Osteocyte (in vitro differentiated cells): ENCODE measurements around the gene FGD4. TPM values are rescaled to one million over a fixed set of nuclear protein-coding genes. Genes with fewer than 3 reads are reported as not detected.

Source experiments
- DNase-seq: peaks from one replicate; pipeline ENCODE4 v3.0.0; 2021; ENCODE audit warnings: mixed read lengths; ENCODE audit not compliant: unreplicated experiment; ENCODE audit errors: extremely low spot score
- H3K27ac Mint-ChIP-seq: one replicate; pipeline ENCODE4 v1.8.0; 2021; ENCODE audit warnings: mild to moderate bottlenecking, mixed read lengths; ENCODE audit not compliant: unreplicated experiment
- H3K27me3 Mint-ChIP-seq: one replicate; pipeline ENCODE4 v1.8.0; 2021; ENCODE audit warnings: mixed read lengths; ENCODE audit not compliant: unreplicated experiment
- H3K36me3 Mint-ChIP-seq: one replicate; pipeline ENCODE4 v1.8.0; 2021; ENCODE audit warnings: mixed read lengths; ENCODE audit not compliant: unreplicated experiment
- H3K4me1 Mint-ChIP-seq: one replicate; pipeline ENCODE4 v1.8.0; 2021; ENCODE audit warnings: mixed read lengths; ENCODE audit not compliant: unreplicated experiment
- H3K4me3 Mint-ChIP-seq: one replicate; pipeline ENCODE4 v1.8.0; 2021; ENCODE audit warnings: mild to moderate bottlenecking, moderate library complexity, mixed read lengths; ENCODE audit not compliant: unreplicated experiment
- H3K9me3 Mint-ChIP-seq: one replicate; pipeline ENCODE4 v1.8.0; 2021; ENCODE audit warnings: mixed read lengths; ENCODE audit not compliant: unreplicated experiment
- CTCF ChIP-seq: fragments of 200-600 bp; sonication (generic); IDR thresholded peaks from 2 replicates; pipeline ENCODE4 v1.5.0; 2021; ENCODE audit warnings: antibody characterized with exemption, mild to moderate bottlenecking, moderate library complexity
- total RNA-seq: library from RNA; stranded (reverse); gene quantifications from 2 replicates; pipeline ENCODE4 v1.2.1, GENCODE V29; 2021

FGD4 gene
- total RNA-seq, 1 donor from 2014 or later: 8.0 TPM

- no peak for TF ChIP-seq CTCF
- Mint-ChIP-seq H3K9me3 (no peaks in the 10 kb centered on the region), H3K36me3 (no peaks in the 10 kb centered on the region), H3K27ac (no peak overlapping the region), H3K27me3 (no peaks in the 10 kb centered on the region), H3K4me3 (no peak overlapping the region), H3K4me1 (peaks cover 3% of the 10 kb centered on the region)
- no peak for DNase-seq
Observed at GRCh38 chr12:32445356-32445755, 46.0 kb downstream of the FGD4 start.

GRCh38 chr12:32446316-32447119, 47.2 kb downstream of the FGD4 start:
- Mint-ChIP-seq H3K4me3 (no peak overlapping the region), H3K4me1 (peaks cover 3% of the 10 kb centered on the region), H3K27ac (no peak overlapping the region), H3K9me3 (no peaks in the 10 kb centered on the region), H3K36me3 (no peaks in the 10 kb centered on the region), H3K27me3 (no peaks in the 10 kb centered on the region)
- DNase-seq: no peak
- no peak for TF ChIP-seq CTCF

GRCh38 chr12:32448586-32448985, 49.2 kb downstream of the FGD4 start:
- H3K9me3 Mint-ChIP-seq: no peaks in the 10 kb centered on the region
- no peak overlapping the region for H3K4me3 Mint-ChIP-seq
- H3K4me1 Mint-ChIP-seq: peaks cover 3% of the 10 kb centered on the region
- H3K27ac Mint-ChIP-seq: no peak overlapping the region
- no peaks in the 10 kb centered on the region for H3K36me3 Mint-ChIP-seq
- no peak for DNase-seq
- no peak for TF ChIP-seq CTCF
- H3K27me3 Mint-ChIP-seq: no peaks in the 10 kb centered on the region

GRCh38 chr12:32450363-32450762, 51.0 kb downstream of the FGD4 start:
- no peak for DNase-seq
- Mint-ChIP-seq H3K4me1 (peaks cover 12% of the 10 kb centered on the region), H3K27me3 (no peaks in the 10 kb centered on the region), H3K36me3 (no peaks in the 10 kb centered on the region), H3K9me3 (no peaks in the 10 kb centered on the region), H3K4me3 (no peak overlapping the region), H3K27ac (no peak overlapping the region)
- TF ChIP-seq CTCF: no peak

GRCh38 chr12:32450768-32451167, 51.4 kb downstream of the FGD4 start:
- H3K9me3 Mint-ChIP-seq: no peaks in the 10 kb centered on the region
- peaks cover 14% of the 10 kb centered on the region for H3K4me1 Mint-ChIP-seq
- TF ChIP-seq CTCF: no peak
- H3K36me3 Mint-ChIP-seq: no peaks in the 10 kb centered on the region
- H3K27me3 Mint-ChIP-seq: no peaks in the 10 kb centered on the region
- H3K4me3 Mint-ChIP-seq: no peak overlapping the region
- H3K27ac Mint-ChIP-seq: no peak overlapping the region
- no peak for DNase-seq
